ENCODE measurements around the gene WDR59. TPM values are rescaled to one million over a fixed set of nuclear protein-coding genes. Genes with fewer than 3 reads are reported as not detected.

WDR59 gene
- total RNA-seq, 2 donors from 2014 or later, result 12.5 to 18.0 TPM

DNA sequence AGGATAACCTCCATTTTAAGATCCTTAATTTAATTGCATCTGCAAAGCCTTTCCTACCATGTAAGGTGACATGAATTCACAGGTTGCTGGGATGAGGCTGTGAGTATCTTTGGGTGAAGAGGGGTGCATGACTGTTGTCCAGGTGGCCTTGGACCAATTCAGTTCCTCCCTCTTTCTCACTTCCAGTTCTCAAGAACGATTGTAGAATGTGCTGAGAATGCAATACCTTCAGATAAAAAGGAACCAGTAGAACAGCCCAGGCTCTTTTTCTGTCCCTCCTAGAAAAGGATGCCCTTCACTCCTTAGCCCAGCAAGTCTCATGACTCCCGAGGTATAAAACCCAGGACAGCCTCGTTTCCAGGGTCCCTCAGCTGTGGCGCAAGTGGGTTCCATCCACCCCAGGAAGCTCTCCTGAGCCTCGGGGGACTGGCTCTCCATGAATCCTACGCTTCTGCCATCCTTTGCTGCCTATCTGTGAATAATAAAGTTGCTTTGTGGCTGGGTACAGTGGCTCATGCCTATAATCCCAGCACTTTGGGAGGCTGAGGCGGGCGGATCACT lies 148.7 kb downstream of the WDR59 start:
- Histone ChIP-seq H3K27me3 (no peaks in the 10 kb centered on the region), H3K36me3 (no peaks in the 10 kb centered on the region), H3K27ac (no peak overlapping the region), H3K4me1 (no peaks in the 10 kb centered on the region), H3K9me3 (no peaks in the 10 kb centered on the region), H3K4me3 (no peak overlapping the region)
- TF ChIP-seq, protein P1, sequence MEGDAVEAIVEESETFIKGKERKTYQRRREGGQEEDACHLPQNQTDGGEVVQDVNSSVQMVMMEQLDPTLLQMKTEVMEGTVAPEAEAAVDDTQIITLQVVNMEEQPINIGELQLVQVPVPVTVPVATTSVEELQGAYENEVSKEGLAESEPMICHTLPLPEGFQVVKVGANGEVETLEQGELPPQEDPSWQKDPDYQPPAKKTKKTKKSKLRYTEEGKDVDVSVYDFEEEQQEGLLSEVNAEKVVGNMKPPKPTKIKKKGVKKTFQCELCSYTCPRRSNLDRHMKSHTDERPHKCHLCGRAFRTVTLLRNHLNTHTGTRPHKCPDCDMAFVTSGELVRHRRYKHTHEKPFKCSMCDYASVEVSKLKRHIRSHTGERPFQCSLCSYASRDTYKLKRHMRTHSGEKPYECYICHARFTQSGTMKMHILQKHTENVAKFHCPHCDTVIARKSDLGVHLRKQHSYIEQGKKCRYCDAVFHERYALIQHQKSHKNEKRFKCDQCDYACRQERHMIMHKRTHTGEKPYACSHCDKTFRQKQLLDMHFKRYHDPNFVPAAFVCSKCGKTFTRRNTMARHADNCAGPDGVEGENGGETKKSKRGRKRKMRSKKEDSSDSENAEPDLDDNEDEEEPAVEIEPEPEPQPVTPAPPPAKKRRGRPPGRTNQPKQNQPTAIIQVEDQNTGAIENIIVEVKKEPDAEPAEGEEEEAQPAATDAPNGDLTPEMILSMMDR (IDR thresholded peaks at IDR 0.05), result no peak
- DNase-seq (ENCODE audit: low spot score), result no peak

DNA sequence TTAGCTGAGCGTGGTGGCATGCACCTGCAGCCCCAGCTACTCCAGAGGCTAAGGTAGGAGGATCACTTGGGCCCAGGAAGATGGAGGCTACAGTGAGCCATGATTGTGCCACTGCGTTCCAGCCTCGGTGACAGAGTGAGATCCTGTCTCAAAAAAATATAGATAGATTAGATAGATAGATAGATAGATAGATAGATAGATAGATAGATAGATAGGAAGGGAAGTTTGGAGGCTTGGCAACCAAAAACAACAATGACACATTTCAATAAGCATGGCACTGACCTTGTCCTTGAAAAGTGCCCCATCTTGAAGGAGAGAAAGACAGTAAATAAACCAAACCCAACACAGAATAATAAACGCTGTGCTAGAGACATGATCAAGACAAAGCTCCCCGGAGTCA lies 152.7 kb downstream of the WDR59 start:
- H3K27ac ChIP-seq, result no peak overlapping the region
- DNase-seq (ENCODE audit: low spot score), result no peak
- TF ChIP-seq, protein P1 (IDR thresholded peaks at IDR 0.05), result no peak
- no peaks in the 10 kb centered on the region for H3K27me3 ChIP-seq
- no peaks in the 10 kb centered on the region for H3K4me1 ChIP-seq
- H3K9me3 ChIP-seq, result peaks cover 0 to 17% of the 10 kb centered on the region in 2 donors
- no peaks in the 10 kb centered on the region for H3K36me3 ChIP-seq
- H3K4me3 ChIP-seq, result no peak overlapping the region

DNA sequence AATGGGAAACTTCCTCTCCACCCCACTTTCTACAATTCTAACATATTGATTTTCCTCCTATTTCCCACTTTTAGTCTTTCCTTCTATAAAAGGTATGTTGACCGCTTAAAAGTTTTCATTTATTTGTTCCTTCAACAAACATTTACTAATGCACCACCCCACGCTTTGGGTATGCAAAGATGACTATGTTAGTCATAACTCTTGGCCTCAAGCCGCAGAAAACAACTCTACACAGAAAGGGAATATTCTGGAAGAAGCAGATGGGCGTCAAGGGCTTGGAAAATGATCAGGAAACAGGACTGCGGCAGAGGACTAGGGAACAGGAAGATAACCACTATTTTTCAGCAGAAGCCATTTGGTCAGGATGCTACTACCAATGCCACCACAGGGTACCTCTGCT lies 153.5 kb downstream of the WDR59 start:
- Histone ChIP-seq H3K4me3 (no peak overlapping the region), H3K36me3 (no peaks in the 10 kb centered on the region), H3K27ac (no peak overlapping the region), H3K9me3 (peaks cover 0 to 17% of the 10 kb centered on the region in 2 donors), H3K4me1 (no peaks in the 10 kb centered on the region), H3K27me3 (no peaks in the 10 kb centered on the region)
- DNase-seq (ENCODE audit: low spot score), result no peak
- TF ChIP-seq, protein P1 (IDR thresholded peaks at IDR 0.05), result no peak

DNA sequence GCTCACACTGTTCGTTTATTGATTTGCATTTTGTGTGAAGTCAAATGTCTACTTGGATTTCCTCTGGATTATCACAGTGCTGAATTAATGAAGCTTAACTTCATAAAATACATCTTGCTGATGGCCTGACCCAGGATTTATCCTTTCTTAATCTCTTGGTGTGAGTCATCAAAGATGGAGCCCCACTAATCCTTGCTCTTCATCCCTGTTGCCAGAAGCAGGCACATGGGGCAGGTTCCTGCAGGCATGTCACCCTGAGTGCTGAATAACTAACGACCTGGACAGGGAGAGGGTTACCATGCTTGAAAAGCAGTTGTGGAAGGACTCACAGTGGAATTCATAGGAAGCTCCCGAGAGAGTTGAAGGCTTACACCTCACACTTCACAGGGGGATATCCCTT lies 154.3 kb downstream of the WDR59 start:
- no peaks in the 10 kb centered on the region for H3K36me3 ChIP-seq
- H3K9me3 ChIP-seq, result peaks cover 0 to 17% of the 10 kb centered on the region in 2 donors
- no peak overlapping the region for H3K4me3 ChIP-seq
- no peak overlapping the region for H3K27ac ChIP-seq
- H3K4me1 ChIP-seq, result no peaks in the 10 kb centered on the region
- TF ChIP-seq, protein P1 (IDR thresholded peaks at IDR 0.05), result no peak
- H3K27me3 ChIP-seq, result no peaks in the 10 kb centered on the region
- no peak for DNase-seq (ENCODE audit: low spot score)

DNA sequence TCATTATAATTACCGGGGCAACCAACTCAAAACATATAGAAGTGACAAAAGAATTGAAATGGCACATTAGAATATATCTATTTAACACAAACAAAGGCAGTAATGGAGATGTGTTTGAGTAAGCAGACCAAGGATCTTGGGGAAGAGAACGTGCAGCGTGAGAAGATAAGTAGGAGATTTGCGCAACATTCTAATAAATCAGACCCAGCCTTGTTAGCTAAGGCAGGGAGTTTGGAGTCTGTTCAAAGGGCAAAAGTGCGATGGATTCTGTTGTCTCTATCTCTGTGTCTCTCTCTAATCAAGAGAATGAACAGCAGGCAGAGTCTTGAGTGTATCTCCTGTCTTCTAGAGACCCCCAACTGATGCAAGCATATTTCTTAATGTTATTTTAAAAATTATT lies 155.3 kb downstream of the WDR59 start:
- peaks cover 0 to 17% of the 10 kb centered on the region in 2 donors for H3K9me3 ChIP-seq
- no peak overlapping the region for H3K4me3 ChIP-seq
- no peak overlapping the region for H3K27ac ChIP-seq
- DNase-seq (ENCODE audit: low spot score), result no peak
- no peaks in the 10 kb centered on the region for H3K36me3 ChIP-seq
- H3K4me1 ChIP-seq, result no peaks in the 10 kb centered on the region
- H3K27me3 ChIP-seq, result no peaks in the 10 kb centered on the region
- TF ChIP-seq, protein P1 (IDR thresholded peaks at IDR 0.05), result no peak

DNA sequence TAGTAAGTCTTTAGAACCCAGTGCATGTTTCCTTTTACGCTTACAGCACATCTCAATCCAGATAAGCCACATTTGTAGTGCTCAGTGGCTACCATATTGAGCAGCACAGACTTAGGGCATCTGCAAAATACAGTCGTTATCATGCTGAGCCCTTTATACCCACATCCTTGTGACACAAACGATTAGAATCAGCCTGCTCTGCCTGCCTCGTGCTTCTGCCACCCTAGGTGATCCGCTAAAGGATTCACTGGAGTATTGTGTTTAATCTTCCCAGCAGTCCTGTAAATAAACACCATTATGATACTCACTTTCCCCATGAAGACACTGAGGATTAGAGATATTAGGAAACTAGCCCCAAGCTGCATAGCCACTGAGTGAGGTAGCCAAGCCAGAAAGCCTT lies 159.0 kb downstream of the WDR59 start:
- Histone ChIP-seq H3K4me1 (no peaks in the 10 kb centered on the region), H3K27me3 (no peaks in the 10 kb centered on the region), H3K4me3 (no peak overlapping the region), H3K27ac (no peak overlapping the region), H3K36me3 (no peaks in the 10 kb centered on the region), H3K9me3 (peaks cover 0 to 17% of the 10 kb centered on the region in 2 donors)
- no peak for DNase-seq (ENCODE audit: low spot score)
- TF ChIP-seq, protein P1 (IDR thresholded peaks at IDR 0.05), result no peak

Data from right atrium auricular region (tissue), 2 donors.